H1 (cell line): ENCODE data around the gene PLA2G4A. TPM values are rescaled to one million over a fixed set of nuclear protein-coding genes. Genes with fewer than 3 reads are reported as not detected.

Experiments
- CTCF ChIA-PET: fragments of 300-600 bp; sonication (Branson Sonifier 250); formaldehyde crosslinking; loops from one replicate; lab custom pipeline; 2021; ENCODE audit not compliant: partially characterized antibody; lab: Charles Lee
- POLR2A ChIA-PET: fragments of 300-600 bp; sonication (Branson Sonifier 250); formaldehyde crosslinking; loops from one replicate; lab custom pipeline; 2021; ENCODE audit warnings: inconsistent platforms; ENCODE audit not compliant: partially characterized antibody; lab: Charles Lee
- DNase-seq, 2 experiments: peaks; one replicate each; pipeline versions ENCODE4 v3.0.0 to v3.0.0-alpha.2; 2010 to 2022; ENCODE audit warnings: low spot score in 2 of 2, low read depth in 1 of 2, mixed read lengths in 1 of 2
- FAIRE-seq: peaks from 2 replicates; lab custom pipeline; 2011; peaks lifted over from hg19 to GRCh38; lab: Jason Lieb, UNC
- H2AFZ ChIP-seq: 2 replicates; pipeline ENCODE4 v1.8.1; 2012; ENCODE audit warnings: low read length, inconsistent platforms
- H2AK5ac ChIP-seq: 2 replicates; pipeline ENCODE4 v1.6.1; 2013; ENCODE audit warnings: low read depth, low read length
- H2BK120ac ChIP-seq: replicated peaks from 2 replicates; pipeline ENCODE3; 2013; ENCODE audit warnings: low read depth, low read length, inconsistent platforms
- H2BK12ac ChIP-seq: 2 replicates; pipeline ENCODE4 v1.6.1; 2013; ENCODE audit warnings: low read depth, low read length
- H2BK15ac ChIP-seq: 2 replicates; pipeline ENCODE4 v1.6.1; 2013; ENCODE audit warnings: low read length
- H2BK20ac ChIP-seq: 2 replicates; pipeline ENCODE4 v1.6.1; 2013; ENCODE audit warnings: low read length
- H2BK5ac ChIP-seq: 2 replicates; pipeline ENCODE4 v1.6.1; 2013; ENCODE audit warnings: low read depth, low read length
- H3K14ac ChIP-seq: 2 replicates; pipeline ENCODE4 v1.6.1; 2013; ENCODE audit warnings: inconsistent platforms; ENCODE audit not compliant: insufficient read length
- H3K18ac ChIP-seq: 2 replicates; pipeline ENCODE4 v1.6.1; 2013; ENCODE audit warnings: low read length; ENCODE audit errors: extremely low read depth
- H3K23ac ChIP-seq: 2 replicates; pipeline ENCODE4 v1.6.1; 2013; ENCODE audit warnings: inconsistent platforms; ENCODE audit not compliant: insufficient read length
- H3K23me2 ChIP-seq: 2 replicates; pipeline ENCODE4 v1.6.1; 2013; ENCODE audit warnings: low read depth, low read length
- H3K27ac ChIP-seq: 2 replicates; pipeline ENCODE4 v1.6.1; 2011; ENCODE audit warnings: low read depth, low read length, inconsistent platforms
- H3K27me3 ChIP-seq, 4 experiments: replicated peaks in 1 of 4; 1 replicate in 1 of 4; 2 replicates in 3 of 4; pipeline versions ENCODE4 v1.6.1 to v1.8.1; 2011 to 2013; ENCODE audit warnings: low read length in 3 of 4, mild to moderate bottlenecking in 3 of 4, inconsistent platforms in 2 of 4, mixed read lengths in 2 of 4, moderate library complexity in 1 of 4; ENCODE audit not compliant: control insufficient read depth in 3 of 4, insufficient read depth in 3 of 4; ENCODE audit errors: extremely low read depth in 1 of 4
- H3K36me3 ChIP-seq, 4 experiments: 2 replicates each; pipeline versions ENCODE4 v1.6.1 to v1.8.1; 2011 to 2013; ENCODE audit warnings: mild to moderate bottlenecking in 4 of 4, low read length in 3 of 4, moderate library complexity in 2 of 4, control low read depth in 1 of 4, inconsistent platforms in 1 of 4; ENCODE audit not compliant: insufficient read depth in 4 of 4, control insufficient read depth in 2 of 4
- H3K4ac ChIP-seq: replicated peaks from 2 replicates; pipeline ENCODE3; 2013; ENCODE audit warnings: low read length, low read depth, mixed read lengths, inconsistent platforms; ENCODE audit not compliant: insufficient read length
- H3K4me1 ChIP-seq, 4 experiments: replicated peaks in 1 of 4; 1 replicate in 1 of 4; 2 replicates in 3 of 4; pipeline versions ENCODE4 v1.6.1 to v1.8.1; 2011 to 2013; ENCODE audit warnings: low read length in 3 of 4, inconsistent platforms in 2 of 4, mixed read lengths in 1 of 4; ENCODE audit not compliant: insufficient read depth in 4 of 4, control insufficient read depth in 3 of 4
- H3K4me2 ChIP-seq, 2 experiments: 2 replicates each; pipeline versions ENCODE4 v1.6.1 to v1.8.1; 2011 to 2013; ENCODE audit warnings: low read depth in 2 of 2, low read length in 2 of 2, control low read depth in 1 of 2, inconsistent platforms in 1 of 2, mild to moderate bottlenecking in 1 of 2; ENCODE audit not compliant: insufficient read depth in 1 of 2
- H3K4me3 ChIP-seq, 4 experiments: fragments of 200-600, 300-600 bp in 1 of 4; sonication (generic), shearing (Covaris generic), sonication (Bioruptor Twin) in 1 of 4; 2 replicates each; pipeline versions ENCODE4 v1.5.1 to v1.8.1; 2011 to 2016; ENCODE audit warnings: low read length in 4 of 4, low read depth in 3 of 4, control low read depth in 2 of 4, inconsistent platforms in 2 of 4, mild to moderate bottlenecking in 2 of 4, mixed read lengths in 1 of 4, moderate library complexity in 1 of 4; ENCODE audit not compliant: insufficient read depth in 2 of 4; ENCODE audit errors: extremely low read depth in 1 of 4
- H3K56ac ChIP-seq: replicated peaks from 2 replicates; pipeline ENCODE3; 2013; ENCODE audit warnings: low read depth, mild to moderate bottlenecking, mixed read lengths, low read length, inconsistent platforms; ENCODE audit not compliant: insufficient read length
- H3K79me1 ChIP-seq: 2 replicates; pipeline ENCODE4 v1.6.1; 2013; ENCODE audit warnings: low read depth, low read length, control low read depth
- H3K79me2 ChIP-seq, 2 experiments: 2 replicates each; pipeline versions ENCODE4 v1.6.1 to v1.8.1; 2012 to 2013; ENCODE audit warnings: low read length in 2 of 2, mild to moderate bottlenecking in 2 of 2, inconsistent platforms in 1 of 2; ENCODE audit not compliant: insufficient read depth in 2 of 2, control insufficient read depth in 1 of 2
- H3K9ac ChIP-seq, 4 experiments: replicated peaks in 1 of 4; 1 replicate in 1 of 4; 2 replicates in 3 of 4; pipeline versions ENCODE4 v1.6.1 to v1.8.1; 2011 to 2013; ENCODE audit warnings: low read depth in 3 of 4, low read length in 3 of 4, control low read depth in 2 of 4, mild to moderate bottlenecking in 2 of 4, moderate library complexity in 2 of 4, inconsistent platforms in 1 of 4; ENCODE audit errors: extremely low read depth in 1 of 4
- H3K9me3 ChIP-seq, 2 experiments: 2 replicates each; pipeline versions ENCODE4 v1.6.1 to v1.8.1; 2012 to 2013; ENCODE audit warnings: mild to moderate bottlenecking in 2 of 2, moderate library complexity in 2 of 2, control low read depth in 1 of 2, inconsistent platforms in 1 of 2, low read depth in 1 of 2, low read length in 1 of 2, mixed read lengths in 1 of 2; ENCODE audit not compliant: insufficient read depth in 2 of 2
- H4K20me1 ChIP-seq, 2 experiments: replicated peaks in 1 of 2; 2 replicates each; pipeline versions ENCODE3 to v1.8.1; 2011 to 2013; ENCODE audit warnings: inconsistent platforms in 2 of 2, low read length in 2 of 2, mild to moderate bottlenecking in 1 of 2; ENCODE audit not compliant: insufficient read depth in 2 of 2, control insufficient read depth in 1 of 2
- H4K5ac ChIP-seq: 2 replicates; pipeline ENCODE4 v1.6.1; 2013; ENCODE audit warnings: low read length, low read depth, mixed read lengths, inconsistent platforms; ENCODE audit not compliant: insufficient read length
- H4K8ac ChIP-seq: 2 replicates; pipeline ENCODE4 v1.8.0; 2013; ENCODE audit warnings: mild to moderate bottlenecking, moderate library complexity, low read length, inconsistent platforms; ENCODE audit not compliant: insufficient read depth; ENCODE audit errors: extremely low read depth
- H4K91ac ChIP-seq: replicated peaks from 2 replicates; pipeline ENCODE3; 2013; ENCODE audit warnings: low read length, mixed read lengths, inconsistent platforms; ENCODE audit not compliant: insufficient read length
- RNF2 ChIP-seq: fragments of 200-900, 300-1000 bp; sonication (generic); IDR thresholded peaks from 2 replicates; pipeline ENCODE4 v1.7.1; 2016; ENCODE audit warnings: borderline replicate concordance, low read depth, mild to moderate bottlenecking, antibody characterized with exemption, low read length; ENCODE audit not compliant: poor library complexity, severe bottlenecking; ENCODE audit errors: missing control alignments
- WGBS, 2 experiments: shearing (Covaris generic) in 1 of 2; methylation state at CpG; one replicate each; pipeline versions ENCODE4 v1.1.6 to v1.1.7; 2013 to 2015; ENCODE audit warnings: low lambda C conversion rate in 2 of 2, mixed read lengths in 2 of 2, inconsistent platforms in 1 of 2, low coverage in 1 of 2, missing lambda C conversion rate in 1 of 2; ENCODE audit not compliant: insufficient replicate concordance in 2 of 2, insufficient coverage in 1 of 2, insufficient read length in 1 of 2; ENCODE audit errors: extremely low coverage in 1 of 2, missing lambda C conversion rate in 1 of 2; 5-methylcytosine and 5-hydroxymethylcytosine counted together
- polyA plus RNA-seq, 7 experiments: library from polyadenylated mRNA; depleted of rRNA in 3 of 7; stranded (reverse) in 5 of 7; unstranded in 2 of 7; fragments of >200 nt in 5 of 7; fragments of 200-250 nt in 2 of 7; gene quantifications; 1 replicate in 5 of 7; 2 replicates in 1 of 7; 4 replicates in 1 of 7; pipeline versions ENCODE4 v1.2.1 to v1.2.3, GENCODE V29; 2011 to 2013; ENCODE audit warnings: missing spikeins in 2 of 7, mixed read lengths in 2 of 7
- total RNA-seq: library from RNA; stranded (reverse); fragmentation: NEBNext Ultra II Directional; extraction: Animal tissue kit (Norgen Biotek cat#: 25700); gene quantifications from 2 replicates; pipeline ENCODE4 v1.2.1, GENCODE V29; 2021

The PLA2G4A gene
- total and polyA plus RNA-seq, 2 of the 8 experiments (the other 6 are each of a cell fraction or from before 2014, with no cell fraction given): 0.63 to 1.4 TPM

DNA sequence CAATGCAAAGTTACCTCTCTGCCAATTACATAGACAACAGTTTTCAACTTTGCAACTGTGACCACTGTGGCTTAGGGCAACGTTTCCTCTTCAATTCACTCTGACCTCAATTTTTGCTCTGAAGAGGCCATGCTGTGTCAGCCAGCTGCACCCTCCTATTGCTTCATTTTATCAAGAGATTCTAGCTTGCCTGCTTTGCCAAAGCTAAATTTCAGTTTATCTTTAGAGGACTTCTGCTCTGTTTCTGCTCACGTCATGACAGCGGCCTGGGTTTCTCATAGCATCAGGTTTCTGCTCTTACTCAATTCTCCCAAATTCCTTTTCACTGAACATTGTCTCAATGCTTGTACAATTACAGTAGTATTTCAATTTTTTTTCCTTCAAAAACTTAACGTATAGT is 154.6 kb downstream of the PLA2G4A start:
- TF ChIP-seq RNF2: no peak
- TF ChIP-seq, all 59 proteins: peak for 0
- H3K27ac ChIP-seq: no peak overlapping the region; the same call in 1 of the 2 replicates
- DNase-seq: no peak

More for the DNA sequence above, 154.6 kb downstream of the PLA2G4A start:
- no peak overlapping the region for H2BK20ac ChIP-seq
- H3K4me3 ChIP-seq: no peak overlapping the region
- ChIA-PET POLR2A (no interaction called here), CTCF (interaction anchor here (0.7 to 3.1 kb wide), 5 partner anchors 8 to 378 kb away, joined by 3 to 11 read pairs (median 4); no protein-coding TSS in a partner anchor)
- peaks cover 0 to 1% (median 0%) of the 10 kb centered on the region in 4 experiments; a peak in 1 of 7 replicates for H3K27me3 ChIP-seq
- H3K4ac ChIP-seq: no peak overlapping the region
- no peaks in the 10 kb centered on the region for H3K36me3 ChIP-seq
- no peak overlapping the region for H3K18ac ChIP-seq
- no peak overlapping the region for H3K14ac ChIP-seq
- H3K79me2 ChIP-seq: no peaks in the 10 kb centered on the region
- H3K9me3 ChIP-seq: no peaks in the 10 kb centered on the region; a peak in 1 of 4 replicates
- no peak overlapping the region for H2BK12ac ChIP-seq
- WGBS, 2 experiments: 90% methylated on average over 4 of the region's 4 CpGs; no CpG with 5 or more reads in 1 of the 2 experiments
- no peaks in the 10 kb centered on the region for H3K23me2 ChIP-seq
- H3K4me2 ChIP-seq: no peak overlapping the region
- H4K20me1 ChIP-seq: no peaks in the 10 kb centered on the region
- no peak overlapping the region for H3K56ac ChIP-seq
- FAIRE-seq: no peak
- H4K91ac ChIP-seq: no peak overlapping the region
- H3K23ac ChIP-seq: no peak overlapping the region
- no peak overlapping the region for H2BK15ac ChIP-seq
- H2BK120ac ChIP-seq: no peak overlapping the region
- 0 out of 7 replicates have a peak, but pooled peaks cover 0 to 6% (median 0%) of the 10 kb centered on the region in 4 experiments for H3K4me1 ChIP-seq
- H2AK5ac ChIP-seq: no peak overlapping the region
- H2AFZ ChIP-seq: peak overlapping the region; percentile 25; the same call in 1 of the 2 replicates
- H3K9ac ChIP-seq: no peak overlapping the region
- no peaks in the 10 kb centered on the region for H3K79me1 ChIP-seq
- no peak overlapping the region for H2BK5ac ChIP-seq
- H4K8ac ChIP-seq: no peak overlapping the region; the same call in 1 of the 2 replicates
- H4K5ac ChIP-seq: no peak overlapping the region
